Measurements from ENCODE around the gene FAAH. TPM values are rescaled to one million over a fixed set of nuclear protein-coding genes. Genes with fewer than 3 reads are reported as not detected.
A peak's percentile ranks its signal among the peaks of the same experiment; 100 is the strongest.

Gene FAAH
- total and polyA plus RNA-seq, 2 of the 13 experiments (the other 11 are each of a cell fraction or from before 2014, with no cell fraction given), result 5.4 to 11.0 TPM

- POLR2A ChIA-PET, result no interaction called here
- TF ChIP-seq UBTF (CRISPR knock-in tag; IDR thresholded peaks at IDR 0.05) (no peak), ZNF562 (CRISPR knock-in tag; IDR thresholded peaks at IDR 0.05; ENCODE audit: borderline replicate concordance) (peak; percentile 31; the same call in 1 of the 2 replicates), ELK4 (CRISPR knock-in tag; IDR thresholded peaks at IDR 0.05; ENCODE audit: borderline replicate concordance) (no peak), NFRKB (IDR thresholded peaks at IDR 0.05) (no peak), CSRNP2 (CRISPR knock-in tag; conservative IDR thresholded peaks at IDR 0.05; ENCODE audit: low read depth) (0 out of 2 replicates have a peak, but pooled peaks have one; percentile 1), AGO1 (IDR thresholded peaks at IDR 0.05; ENCODE audit: low read depth, low read length, poor library complexity, severe bottlenecking) (no peak), ZNF496 (CRISPR knock-in tag; IDR thresholded peaks at IDR 0.05; ENCODE audit: insufficient replicate concordance) (no peak), ZNF136 (CRISPR knock-in tag; IDR thresholded peaks at IDR 0.05; ENCODE audit: low read depth) (no peak)
Observed at GRCh38 chr1:46393510-46393909, 607 bp upstream of the FAAH start.

More at GRCh38 chr1:46393510-46393909, 607 bp upstream of the FAAH start:
- no TSS peak for BruUV-seq (replicated peaks)
- H3K4me3 ChIP-seq (replicated peaks in 1 of 3; ENCODE audit: insufficient read depth in 1 of 3, low read depth in 2 of 3, low read length in 3 of 3), result peak overlapping the region in 1 of 3 experiments; percentile 74; a peak in 2 of 6 replicates
- peaks cover 0 to 3% of the 10 kb centered on the region in 2 experiments; a peak in 2 of 5 replicates for H3K27me3 ChIP-seq (ENCODE audit: control insufficient read depth in 1 of 2, insufficient read depth in 2 of 2, low read length in 2 of 2)
- H2AFZ ChIP-seq (ENCODE audit: low read length), result no peak overlapping the region
- FAIRE-seq (no peak), DNase-seq (ENCODE audit: low spot score) (no peak), ATAC-seq (no peak)
- WGBS (ENCODE audit: low lambda C conversion rate), result 88% methylated on average over 12 of the region's 12 CpGs
- H3K4me2 ChIP-seq (ENCODE audit: low read depth, low read length), result peak overlapping the region; percentile 92
- in situ Hi-C loops (cut with HindIII; ENCODE audit: extremely low pct_ligation_motif_present, low pct_unique_long_range_greater_than_20kb), result no loop called here
- no peaks in the 10 kb centered on the region for H3K9me3 ChIP-seq (ENCODE audit: low read length)
- CTCF ChIA-PET (ENCODE audit: low intra/inter-chr PET ratio, low total read pairs), result no interaction called here
- no peak overlapping the region for H3K27ac ChIP-seq (ENCODE audit: extremely low read length, insufficient read depth, low read length)
- no peaks in the 10 kb centered on the region for H4K20me1 ChIP-seq (ENCODE audit: insufficient read depth, low read length)
- peaks cover 29% of the 10 kb centered on the region for H3K4me1 ChIP-seq (ENCODE audit: insufficient read depth, low read length)
- 0 out of 2 replicates have a peak overlapping the region, but pooled peaks have one; percentile 19 for H3K9ac ChIP-seq (ENCODE audit: insufficient read depth, low read depth, low read length)
- intact Hi-C loops (cut with micrococcal nuclease; ENCODE audit: unreplicated experiment), result no loop called here
- no peaks in the 10 kb centered on the region for H3K79me2 ChIP-seq (ENCODE audit: insufficient read depth, low read length)
- no peaks in the 10 kb centered on the region for H3K36me3 ChIP-seq (replicated peaks in 1 of 2; ENCODE audit: control insufficient read depth in 1 of 2, insufficient read depth in 2 of 2, low read length in 2 of 2)
